Upper lobe of right lung (tissue), 1 donor: ENCODE data around the gene KIAA0232. TPM values are rescaled to one million over a fixed set of nuclear protein-coding genes. Genes with fewer than 3 reads are reported as not detected.
"Not testable (repeated sequence)": the region's sequence is repeated elsewhere in the genome, so short reads cannot be mapped to it uniquely, and the experiment has no call there.

Experiments used
- ATAC-seq: fragments of 200-7000 bp; cut with Tn5 transposase; one replicate; pipeline ENCODE4 v1.9.1; 2020; ENCODE audit warnings: mild to moderate bottlenecking, moderate library complexity
- DNase-seq: peaks from one replicate; pipeline ENCODE4 v3.0.0-alpha.2; 2020
- H3K27ac ChIP-seq: fragments of 200-600 bp; one replicate; pipeline ENCODE4 v1.8.0; 2022
- H3K27me3 ChIP-seq: fragments of 200-600 bp; one replicate; pipeline ENCODE4 v1.8.0; 2022; ENCODE audit warnings: mild to moderate bottlenecking
- H3K36me3 ChIP-seq: fragments of 200-600 bp; one replicate; pipeline ENCODE4 v1.8.0; 2022
- H3K4me1 ChIP-seq: fragments of 200-600 bp; one replicate; pipeline ENCODE4 v1.8.0; 2022
- H3K4me3 ChIP-seq: fragments of 200-600 bp; one replicate; pipeline ENCODE4 v1.8.0; 2022; ENCODE audit warnings: mild to moderate bottlenecking
- H3K9me3 ChIP-seq: fragments of 200-600 bp; one replicate; pipeline ENCODE4 v1.8.0; 2022
- intact Hi-C: fragments of 100-400 bp; cut with DNase I; formaldehyde crosslinking; loops from one replicate; pipeline ENCODE4 v1.11.0; 2022
- total RNA-seq: library from RNA; stranded (reverse); fragmentation: NEBNext Ultra II Directional; extraction: Animal tissue kit (Norgen Biotek cat#: 25700); gene quantifications from one replicate; pipeline ENCODE4 v1.2.1, GENCODE V29; 2021
- TF ChIP-seq, protein P1 (sequence below): fragments of 200-600 bp; IDR thresholded peaks from one replicate; pipeline ENCODE4 v1.8.0; 2022; ENCODE audit warnings: antibody characterized with exemption
- donor health status: DM: no; HTN: yes; CAD: no; lungs with severe emphysema.

Gene KIAA0232
- total RNA-seq, 1 donor from 2014 or later: 30.9 TPM

DNA sequence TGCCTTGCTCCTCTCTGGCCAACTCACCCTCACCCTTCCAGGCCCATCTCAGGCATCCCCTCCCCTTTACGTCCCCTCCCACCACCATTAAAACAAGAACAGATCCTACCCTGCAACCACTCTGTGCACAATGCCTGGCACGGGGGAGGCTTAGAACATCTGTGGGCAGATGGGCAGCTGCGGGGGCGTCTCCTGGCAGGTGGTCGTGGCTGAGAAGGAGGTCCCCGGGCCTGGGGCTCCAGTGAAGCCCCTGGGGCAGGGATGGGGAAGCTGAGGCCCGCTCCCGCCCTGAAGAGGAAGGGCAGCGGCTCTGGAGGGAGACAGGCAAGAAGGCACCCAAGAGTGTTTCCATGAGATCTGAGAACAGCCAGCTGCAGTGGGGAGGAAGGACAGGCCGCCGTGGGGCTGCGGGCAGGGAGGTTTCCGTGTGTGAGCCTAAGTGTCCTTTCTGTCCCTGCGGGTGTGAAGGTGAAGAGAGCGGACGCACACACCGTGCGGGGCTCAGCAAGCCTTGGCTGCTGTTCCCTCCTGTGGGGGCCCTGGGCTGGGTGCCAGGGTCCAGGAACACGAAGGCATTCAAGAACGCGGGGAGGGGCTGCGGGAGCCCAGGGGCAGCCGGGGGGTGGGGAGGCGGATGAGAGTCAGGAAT is 119.3 kb downstream of the KIAA0232 start:
- no peak overlapping the region for H3K4me3 ChIP-seq
- DNase-seq (peak; percentile 60), ATAC-seq (peak; percentile 19)
- no peaks in the 10 kb centered on the region for H3K36me3 ChIP-seq
- no peaks in the 10 kb centered on the region for H3K27me3 ChIP-seq
- H3K27ac ChIP-seq: no peak overlapping the region
- intact Hi-C loops: no loop called here
- TF ChIP-seq, protein P1, sequence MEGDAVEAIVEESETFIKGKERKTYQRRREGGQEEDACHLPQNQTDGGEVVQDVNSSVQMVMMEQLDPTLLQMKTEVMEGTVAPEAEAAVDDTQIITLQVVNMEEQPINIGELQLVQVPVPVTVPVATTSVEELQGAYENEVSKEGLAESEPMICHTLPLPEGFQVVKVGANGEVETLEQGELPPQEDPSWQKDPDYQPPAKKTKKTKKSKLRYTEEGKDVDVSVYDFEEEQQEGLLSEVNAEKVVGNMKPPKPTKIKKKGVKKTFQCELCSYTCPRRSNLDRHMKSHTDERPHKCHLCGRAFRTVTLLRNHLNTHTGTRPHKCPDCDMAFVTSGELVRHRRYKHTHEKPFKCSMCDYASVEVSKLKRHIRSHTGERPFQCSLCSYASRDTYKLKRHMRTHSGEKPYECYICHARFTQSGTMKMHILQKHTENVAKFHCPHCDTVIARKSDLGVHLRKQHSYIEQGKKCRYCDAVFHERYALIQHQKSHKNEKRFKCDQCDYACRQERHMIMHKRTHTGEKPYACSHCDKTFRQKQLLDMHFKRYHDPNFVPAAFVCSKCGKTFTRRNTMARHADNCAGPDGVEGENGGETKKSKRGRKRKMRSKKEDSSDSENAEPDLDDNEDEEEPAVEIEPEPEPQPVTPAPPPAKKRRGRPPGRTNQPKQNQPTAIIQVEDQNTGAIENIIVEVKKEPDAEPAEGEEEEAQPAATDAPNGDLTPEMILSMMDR: no peak
- H3K4me1 ChIP-seq: no peaks in the 10 kb centered on the region
- no peaks in the 10 kb centered on the region for H3K9me3 ChIP-seq

DNA sequence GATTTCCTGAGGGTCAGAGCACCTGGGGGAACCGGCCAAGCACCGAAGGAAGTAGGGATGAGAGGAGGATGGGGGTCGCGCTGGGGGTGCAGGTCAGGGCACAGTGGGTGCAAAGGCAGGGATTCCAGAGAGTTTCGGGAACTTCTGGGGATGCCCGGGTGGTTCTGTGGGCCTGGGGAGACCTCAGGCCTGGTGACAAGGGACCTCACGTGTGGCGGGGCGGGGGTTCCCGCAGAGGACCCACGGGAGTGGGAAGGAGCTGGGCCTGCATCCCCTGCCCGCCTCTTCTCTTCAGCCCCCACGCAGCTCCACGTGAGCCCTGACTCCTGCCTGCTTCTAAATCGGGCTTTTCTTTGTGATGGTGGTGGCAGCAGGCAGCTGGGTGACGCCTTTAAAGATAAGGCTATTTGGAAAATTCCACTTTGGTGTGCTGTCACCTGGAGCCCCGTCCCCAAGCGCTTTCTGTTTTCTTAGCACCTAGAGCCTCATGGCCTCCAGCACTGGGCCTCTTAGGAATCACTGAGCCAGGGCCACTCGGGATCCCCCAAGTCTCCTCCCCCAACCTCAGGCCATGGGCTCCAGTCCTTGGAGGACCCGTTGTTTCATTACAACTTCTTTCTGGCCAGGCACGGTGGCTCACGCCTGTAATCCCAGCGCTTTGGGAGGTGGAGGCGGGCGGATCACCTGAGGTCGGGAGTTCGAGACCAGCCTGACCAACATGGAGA is 120.0 kb downstream of the KIAA0232 start:
- H3K9me3 ChIP-seq: no peaks in the 10 kb centered on the region
- H3K27me3 ChIP-seq: no peaks in the 10 kb centered on the region
- intact Hi-C loops: no loop called here
- H3K27ac ChIP-seq: no peak overlapping the region
- ATAC-seq (no peak), DNase-seq (no peak)
- H3K4me3 ChIP-seq: no peak overlapping the region
- no peaks in the 10 kb centered on the region for H3K36me3 ChIP-seq
- no peaks in the 10 kb centered on the region for H3K4me1 ChIP-seq
- TF ChIP-seq, protein P1: no peak

DNA sequence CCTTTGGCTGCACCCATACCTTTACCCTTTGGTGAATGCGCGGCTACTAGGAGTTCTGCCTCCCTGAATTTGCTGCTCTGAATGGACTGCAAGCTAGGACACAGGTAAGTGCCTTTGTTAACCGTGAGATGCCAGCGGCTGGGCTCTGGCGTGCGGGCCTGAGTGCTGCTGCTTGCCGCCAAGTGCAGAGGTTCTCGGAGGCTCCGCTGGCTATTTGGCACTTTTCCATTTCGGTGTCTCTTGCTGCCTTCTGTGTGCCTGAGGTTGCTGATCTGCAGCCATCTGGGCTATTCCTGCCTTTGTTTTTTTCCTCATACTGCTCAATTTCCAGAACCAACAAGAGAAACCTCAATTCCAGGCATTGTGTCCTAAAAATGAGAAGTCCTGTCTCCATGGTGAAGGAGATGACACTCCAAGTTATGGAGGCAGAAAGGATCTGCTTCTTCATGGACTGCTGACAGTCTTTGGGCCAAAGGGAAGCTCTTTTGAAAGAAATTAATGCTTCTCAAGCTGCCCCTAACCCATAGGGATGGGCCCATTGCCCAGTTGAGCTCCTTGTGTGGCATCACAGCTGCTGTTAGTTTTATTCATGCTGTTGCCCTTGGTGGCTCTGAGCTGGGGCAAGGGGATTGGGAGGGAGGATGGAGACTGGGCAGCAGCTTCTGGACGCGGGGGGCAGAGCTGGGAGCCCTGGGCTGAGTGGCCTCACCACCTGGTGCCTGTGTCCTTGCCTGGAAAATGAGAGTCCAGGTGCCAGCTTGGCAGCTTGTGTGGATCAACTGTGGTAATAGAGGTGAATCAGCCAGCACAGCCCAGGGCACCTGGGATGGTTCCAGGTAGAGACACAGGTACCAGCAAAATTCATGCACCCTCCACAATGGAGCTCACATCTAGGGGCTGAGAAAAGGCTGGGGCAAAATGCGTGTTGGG is 123.3 kb downstream of the KIAA0232 start:
- no peak overlapping the region for H3K4me3 ChIP-seq
- H3K4me1 ChIP-seq: peaks cover 16% of the 10 kb centered on the region
- TF ChIP-seq, protein P1: no peak
- H3K9me3 ChIP-seq: no peaks in the 10 kb centered on the region
- H3K36me3 ChIP-seq: no peaks in the 10 kb centered on the region
- ATAC-seq (no peak), DNase-seq (no peak)
- H3K27me3 ChIP-seq: no peaks in the 10 kb centered on the region
- H3K27ac ChIP-seq: no peak overlapping the region
- intact Hi-C loops: no loop called here

- H3K27me3 ChIP-seq, H3K9me3 ChIP-seq, DNase-seq, H3K27ac ChIP-seq, H3K36me3 ChIP-seq, ATAC-seq, intact Hi-C loops, H3K4me3 ChIP-seq: not testable (repeated sequence)
- peaks cover 19% of the 10 kb centered on the region for H3K4me1 ChIP-seq
Observed at GRCh38 chr4:6906486-6906885, 124.0 kb downstream of the KIAA0232 start.

GRCh38 chr4:6907658-6908191 is 125.2 kb downstream of the KIAA0232 start:
- DNase-seq: peak; percentile 80
- Histone ChIP-seq H3K27me3 (no peaks in the 10 kb centered on the region), H3K4me3 (no peak overlapping the region), H3K27ac (no peak overlapping the region), H3K9me3 (no peaks in the 10 kb centered on the region), H3K36me3 (no peaks in the 10 kb centered on the region), H3K4me1 (peaks cover 19% of the 10 kb centered on the region)
- peak; percentile 24 for ATAC-seq
- TF ChIP-seq, protein P1: peak; percentile 48
- intact Hi-C loops: no loop called here
